Muscle layer of colon (tissue), 2 donors: ENCODE measurements around the gene SLC6A19.

ENCODE experiments used
- H3K27ac ChIP-seq: one replicate; pipeline ENCODE4 v1.7.0; 2013; ENCODE audit warnings: low read depth, mild to moderate bottlenecking, low read length, moderate library complexity
- H3K27me3 ChIP-seq, 2 donors: one replicate each; pipeline ENCODE4 v1.7.0; 2013; ENCODE audit warnings: low read length in 2 of 2, mild to moderate bottlenecking in 2 of 2; ENCODE audit not compliant: insufficient read depth in 2 of 2, control insufficient read depth in 1 of 2
- H3K36me3 ChIP-seq: one replicate; pipeline ENCODE4 v1.7.0; 2013; ENCODE audit warnings: mild to moderate bottlenecking, low read length; ENCODE audit not compliant: insufficient read depth
- H3K4me1 ChIP-seq: one replicate; pipeline ENCODE4 v1.7.0; 2013; ENCODE audit warnings: mild to moderate bottlenecking, low read length; ENCODE audit not compliant: insufficient read depth
- H3K4me3 ChIP-seq, 2 donors: one replicate each; pipeline ENCODE4 v1.7.0; 2013; ENCODE audit warnings: low read length in 2 of 2, low read depth in 1 of 2, mild to moderate bottlenecking in 1 of 2, moderate library complexity in 1 of 2
- H3K9ac ChIP-seq: one replicate; pipeline ENCODE4 v1.7.0; 2013; ENCODE audit warnings: low read length
- H3K9me3 ChIP-seq: one replicate; pipeline ENCODE4 v1.7.0; 2013; ENCODE audit warnings: mild to moderate bottlenecking, low read length
- donor health status: abdominal sarcoma.
- donor health status: Adenocarcinoma of cecum.

SLC6A19 gene

GRCh38 chr5:1268056-1268455 is 66.7 kb downstream of the SLC6A19 start:
- no peaks in the 10 kb centered on the region for H3K36me3 ChIP-seq
- no peaks in the 10 kb centered on the region for H3K27me3 ChIP-seq
- H3K9ac ChIP-seq: no peak overlapping the region
- H3K27ac ChIP-seq: no peak overlapping the region
- H3K4me1 ChIP-seq: no peaks in the 10 kb centered on the region
- H3K4me3 ChIP-seq: no peak overlapping the region
- H3K9me3 ChIP-seq: no peaks in the 10 kb centered on the region

DNA sequence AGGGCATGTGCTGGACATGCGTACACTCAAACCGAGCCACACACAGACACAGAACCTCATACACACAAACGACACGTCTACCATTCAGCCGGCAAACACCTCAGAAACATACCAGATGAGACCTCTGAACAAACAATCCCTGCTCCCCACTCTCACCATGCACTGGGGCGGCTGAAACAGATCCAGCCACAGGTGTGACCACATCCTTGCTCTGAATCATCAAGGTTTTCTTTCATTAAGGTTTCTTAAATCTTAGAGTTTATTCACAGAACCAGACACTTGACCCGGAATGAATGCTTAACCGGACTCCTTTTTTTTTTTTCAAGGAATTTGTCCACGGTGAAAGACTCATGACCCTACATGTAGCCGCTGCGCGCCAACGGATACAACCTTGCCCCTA is 67.3 kb downstream of the SLC6A19 start:
- Histone ChIP-seq H3K36me3 (no peaks in the 10 kb centered on the region), H3K27me3 (no peaks in the 10 kb centered on the region), H3K9me3 (no peaks in the 10 kb centered on the region), H3K27ac (no peak overlapping the region), H3K4me1 (no peaks in the 10 kb centered on the region), H3K9ac (no peak overlapping the region), H3K4me3 (no peak overlapping the region)

- Histone ChIP-seq H3K36me3 (no peaks in the 10 kb centered on the region), H3K4me1 (no peaks in the 10 kb centered on the region), H3K4me3 (no peak overlapping the region), H3K9ac (no peak overlapping the region), H3K27ac (no peak overlapping the region), H3K27me3 (no peaks in the 10 kb centered on the region), H3K9me3 (no peaks in the 10 kb centered on the region)
Observed at GRCh38 chr5:1270426-1270825, 69.0 kb downstream of the SLC6A19 start.

- no peaks in the 10 kb centered on the region for H3K36me3 ChIP-seq
Observed at GRCh38 chr5:1270933-1271914, 69.8 kb downstream of the SLC6A19 start.

GRCh38 chr5:1272201-1272600 is 70.8 kb downstream of the SLC6A19 start:
- no peak overlapping the region for H3K4me3 ChIP-seq
- H3K9ac ChIP-seq: no peak overlapping the region
- no peaks in the 10 kb centered on the region for H3K27me3 ChIP-seq
- H3K27ac ChIP-seq: no peak overlapping the region
- H3K36me3 ChIP-seq: no peaks in the 10 kb centered on the region
- H3K4me1 ChIP-seq: no peaks in the 10 kb centered on the region
- no peaks in the 10 kb centered on the region for H3K9me3 ChIP-seq

More at GRCh38 chr5:1270933-1271914, 69.8 kb downstream of the SLC6A19 start:
- no peak overlapping the region for H3K4me3 ChIP-seq
- H3K4me1 ChIP-seq: no peaks in the 10 kb centered on the region
- H3K9me3 ChIP-seq: no peaks in the 10 kb centered on the region
- no peak overlapping the region for H3K9ac ChIP-seq
- no peak overlapping the region for H3K27ac ChIP-seq
- H3K27me3 ChIP-seq: no peaks in the 10 kb centered on the region

DNA sequence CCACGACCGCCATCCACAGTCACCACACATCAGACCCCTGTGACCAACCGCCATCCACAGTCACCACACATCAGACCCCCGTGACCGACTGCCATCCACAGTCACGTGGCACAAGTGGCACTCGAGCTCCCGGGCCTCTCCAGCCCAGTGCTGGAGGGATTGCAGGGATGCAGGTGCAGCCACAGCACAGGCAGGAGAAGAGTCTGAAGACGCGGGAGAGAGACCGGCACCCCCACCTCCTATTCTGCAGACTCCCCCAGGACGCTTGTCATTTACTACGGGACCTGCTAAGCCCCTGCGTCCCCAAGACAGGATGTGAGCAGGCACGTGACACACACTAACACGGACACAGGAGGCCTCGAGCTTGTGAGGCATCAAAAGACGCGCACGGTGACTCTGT is 72.3 kb downstream of the SLC6A19 start:
- Histone ChIP-seq H3K4me1 (no peaks in the 10 kb centered on the region), H3K36me3 (no peaks in the 10 kb centered on the region), H3K9me3 (no peaks in the 10 kb centered on the region), H3K9ac (no peak overlapping the region), H3K27me3 (no peaks in the 10 kb centered on the region), H3K27ac (no peak overlapping the region), H3K4me3 (no peak overlapping the region)

DNA sequence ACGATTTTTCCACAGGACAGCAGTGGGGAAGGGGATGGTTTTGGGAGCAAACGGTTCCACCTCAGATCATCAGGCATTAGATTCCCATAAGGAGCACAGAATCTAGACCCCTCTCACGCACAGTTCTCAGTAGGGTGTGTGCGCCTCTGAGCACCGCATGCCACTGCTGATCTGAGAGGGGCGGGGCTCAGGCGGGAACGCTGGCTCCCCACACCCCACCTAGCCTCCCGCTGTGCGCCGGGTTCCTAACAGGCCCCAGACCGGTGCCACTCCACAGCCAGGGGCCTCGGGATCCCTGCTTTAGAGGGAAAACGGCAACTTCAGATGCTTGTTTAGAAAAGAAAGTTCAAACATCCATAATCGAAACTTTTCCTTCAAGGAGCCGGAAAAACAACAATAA is 73.1 kb downstream of the SLC6A19 start:
- Histone ChIP-seq H3K9ac (no peak overlapping the region), H3K27ac (no peak overlapping the region), H3K4me3 (no peak overlapping the region), H3K27me3 (no peaks in the 10 kb centered on the region), H3K36me3 (no peaks in the 10 kb centered on the region), H3K9me3 (no peaks in the 10 kb centered on the region), H3K4me1 (no peaks in the 10 kb centered on the region)
